Right ventricle myocardium superior (tissue), 1 donor: ENCODE results near the gene FAM180A. TPM values are rescaled to one million over a fixed set of nuclear protein-coding genes. Genes with fewer than 3 reads are reported as not detected.

Source experiments
- ATAC-seq: fragments of 200-7000 bp; cut with Tn5 transposase; one replicate; pipeline ENCODE4 v1.9.1; 2020; ENCODE audit warnings: mild to moderate bottlenecking; ENCODE audit not compliant: poor library complexity
- DNase-seq: peaks from one replicate; pipeline ENCODE4 v3.0.0-alpha.2; 2020
- intact Hi-C: fragments of 100-400 bp; cut with DNase I; formaldehyde crosslinking; loops from one replicate; pipeline ENCODE4 v1.11.2; 2022
- total RNA-seq: library from RNA; stranded (reverse); fragmentation: NEBNext Ultra II Directional; extraction: Animal tissue kit (Norgen Biotek cat#: 25700); gene quantifications from one replicate; pipeline ENCODE4 v1.2.1, GENCODE V29; 2021
- donor health status: DM: no; HTN: yes; CAD: no; lungs with severe emphysema.

FAM180A gene
- total RNA-seq, 1 donor from 2014 or later, result 5.9 TPM

DNA sequence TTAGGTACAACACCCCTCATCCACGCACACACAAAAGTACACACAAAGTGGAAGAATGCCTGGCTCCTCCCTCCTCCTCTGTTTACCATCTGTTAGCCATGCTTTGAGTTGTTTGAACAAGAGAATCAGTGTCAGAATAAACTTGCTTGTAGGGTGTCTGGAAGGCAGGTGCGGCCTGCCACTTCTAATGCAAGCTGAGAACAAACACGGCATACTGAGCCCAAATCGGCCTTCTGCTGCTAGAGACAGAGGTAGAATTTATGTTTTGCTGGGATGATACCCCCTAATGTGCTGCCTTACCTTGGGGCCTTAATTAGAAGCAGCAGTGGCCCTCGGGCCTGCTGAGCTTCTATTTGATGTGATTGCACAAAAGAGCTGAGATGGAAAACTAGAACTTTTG, 24.9 kb upstream of the FAM180A start:
- DNase-seq (no peak), ATAC-seq (no peak)
- intact Hi-C loops, result no loop called here

DNA sequence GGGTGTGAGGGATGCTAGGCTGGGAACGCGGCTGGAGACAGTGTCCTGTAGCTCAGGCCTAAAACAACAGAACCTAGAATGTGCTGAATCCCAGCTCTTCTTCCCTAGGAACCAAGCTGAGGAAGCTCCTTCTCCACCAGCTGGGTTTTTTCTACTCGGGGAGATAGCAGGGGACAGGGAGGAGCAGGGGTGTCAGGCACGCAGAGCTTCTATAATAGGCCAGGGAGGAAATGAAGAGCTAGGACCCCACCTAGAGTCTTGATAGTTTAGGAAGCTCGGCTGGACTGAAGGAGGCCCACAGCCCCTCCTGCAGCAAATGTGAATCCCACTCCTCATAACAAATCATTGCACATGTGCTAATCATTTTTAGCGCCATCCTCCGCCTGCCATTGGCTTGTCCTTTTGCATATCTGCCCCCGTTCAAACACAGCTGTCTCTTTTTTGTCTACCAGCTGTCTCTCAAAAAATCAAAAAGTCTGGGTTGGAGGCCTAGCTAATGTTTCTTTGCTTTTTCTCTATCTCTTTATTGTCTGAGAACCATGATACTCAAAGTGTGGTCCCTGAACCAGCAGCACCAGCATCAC, 24.1 kb upstream of the FAM180A start:
- intact Hi-C loops, result no loop called here
- no peak for ATAC-seq
- no peak for DNase-seq

DNA sequence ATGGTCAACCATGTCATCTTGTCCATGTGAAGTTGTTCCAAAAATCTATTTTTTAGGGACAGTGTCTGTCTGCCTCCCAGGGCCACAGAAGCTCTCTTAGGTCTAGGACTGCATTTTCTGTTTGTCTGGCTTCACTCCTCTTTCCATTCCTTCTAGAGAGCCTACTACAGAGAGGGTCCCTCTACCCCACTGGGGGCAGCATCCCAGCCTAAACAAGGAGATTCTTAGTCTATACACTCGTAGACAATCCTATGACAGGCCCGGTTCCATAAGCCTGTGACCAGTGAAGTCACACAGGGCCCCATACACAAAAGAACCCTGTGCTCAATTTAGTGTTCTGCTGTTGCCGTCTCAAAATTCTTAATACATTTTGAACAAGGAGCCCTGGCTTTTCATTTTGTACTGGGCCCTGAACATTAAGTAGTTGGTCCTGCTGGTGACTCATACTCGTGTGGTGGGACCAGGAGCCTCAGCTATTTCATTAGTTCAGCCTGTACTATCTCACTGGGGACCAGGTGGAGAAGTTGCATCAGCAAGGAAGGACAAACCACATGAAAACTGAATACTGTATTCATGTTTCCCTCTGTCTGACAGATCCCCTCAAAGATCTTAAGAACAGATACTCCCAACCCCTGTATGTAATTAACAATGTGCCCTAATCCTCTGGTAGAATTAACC, 23.5 kb upstream of the FAM180A start:
- intact Hi-C loops, result no loop called here
- no peak for DNase-seq
- no peak for ATAC-seq

DNA sequence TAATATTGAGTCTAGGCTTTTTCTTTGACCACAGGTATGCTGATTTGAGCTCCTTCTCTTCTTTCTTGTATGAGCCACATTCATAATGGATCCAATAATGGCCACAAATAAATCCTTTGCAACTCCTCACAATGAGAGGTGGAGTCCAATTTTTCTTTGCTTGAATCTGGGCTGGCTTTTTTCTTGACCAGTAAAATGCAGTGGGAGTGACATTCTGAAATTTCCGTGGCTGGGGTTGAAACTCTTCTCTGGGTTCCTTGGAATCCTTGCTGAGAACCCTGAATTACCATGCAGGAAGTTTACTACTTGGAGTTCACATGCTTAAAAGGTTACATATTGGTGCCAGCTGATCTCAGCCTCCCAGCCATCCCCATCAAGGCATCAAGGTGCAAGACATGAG, 22.4 kb upstream of the FAM180A start:
- ATAC-seq, result no peak
- intact Hi-C loops, result no loop called here
- DNase-seq, result no peak

DNA sequence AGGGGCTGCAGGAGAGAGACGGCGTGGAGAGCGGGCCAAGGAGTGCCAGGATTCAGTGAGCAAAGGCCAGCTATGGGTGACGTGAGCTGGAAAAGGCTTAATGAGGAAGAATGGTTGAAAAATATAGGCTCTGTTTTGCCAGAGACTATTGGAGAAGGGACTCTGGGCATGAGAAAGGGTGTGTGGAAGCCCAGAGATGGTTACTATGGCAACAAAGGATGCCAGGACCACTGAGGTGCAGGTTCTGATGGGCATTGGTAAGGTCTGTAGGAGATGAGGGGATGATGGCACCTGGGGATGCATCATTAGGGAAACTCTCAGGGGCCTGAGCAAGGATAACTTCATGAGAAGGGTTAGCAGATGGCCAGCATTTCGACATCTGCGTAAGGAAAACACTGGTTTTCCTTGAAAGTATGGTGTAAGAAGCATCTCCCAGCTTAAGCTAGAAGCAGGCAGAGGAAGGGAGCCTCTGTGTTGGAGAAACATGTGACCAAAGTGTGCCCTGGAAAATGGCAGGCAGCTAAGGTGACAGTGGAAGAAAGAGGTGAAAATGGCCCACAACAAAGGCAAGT, 21.6 kb upstream of the FAM180A start:
- DNase-seq (no peak), ATAC-seq (no peak)
- intact Hi-C loops, result no loop called here

DNA sequence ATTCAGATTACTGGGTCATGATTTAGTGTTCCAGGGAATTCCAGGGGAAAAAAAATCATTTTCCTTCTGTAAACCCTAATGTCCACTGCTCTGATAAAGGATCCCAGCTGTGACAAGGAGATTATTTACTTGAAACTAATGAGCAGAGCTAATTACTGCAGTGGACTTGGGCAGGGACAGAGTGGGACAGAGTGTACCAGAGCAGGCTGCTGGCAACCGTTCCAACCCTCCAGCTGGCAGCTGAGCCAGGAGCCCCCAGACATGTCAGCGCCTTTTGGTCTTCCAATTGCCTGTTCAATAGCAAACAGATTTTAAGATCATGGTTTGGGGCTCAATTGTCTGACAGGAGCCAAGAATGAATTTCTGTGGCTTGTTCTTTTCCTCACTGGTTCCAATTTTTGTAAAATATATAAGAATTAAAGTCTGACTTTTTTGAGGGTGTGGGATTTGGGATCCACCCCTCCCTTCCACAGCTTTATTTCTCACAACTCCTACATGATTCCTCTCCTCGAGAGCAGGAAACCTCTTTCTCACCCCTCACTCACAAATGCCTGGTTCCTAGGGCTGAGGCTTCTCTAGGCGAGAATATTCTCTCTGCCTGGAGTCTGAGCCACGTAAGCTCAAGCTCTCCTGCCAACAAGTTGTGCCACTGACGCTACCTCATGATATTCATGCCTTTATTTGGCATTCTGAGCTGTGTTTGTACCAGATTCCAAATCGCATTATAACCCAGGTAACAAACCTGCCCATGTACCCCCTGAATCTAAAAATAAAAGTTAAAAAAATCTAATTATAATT, 20.6 kb upstream of the FAM180A start:
- DNase-seq, result peak; percentile 81
- intact Hi-C loops, result no loop called here
- peak; percentile 91 for ATAC-seq

DNA sequence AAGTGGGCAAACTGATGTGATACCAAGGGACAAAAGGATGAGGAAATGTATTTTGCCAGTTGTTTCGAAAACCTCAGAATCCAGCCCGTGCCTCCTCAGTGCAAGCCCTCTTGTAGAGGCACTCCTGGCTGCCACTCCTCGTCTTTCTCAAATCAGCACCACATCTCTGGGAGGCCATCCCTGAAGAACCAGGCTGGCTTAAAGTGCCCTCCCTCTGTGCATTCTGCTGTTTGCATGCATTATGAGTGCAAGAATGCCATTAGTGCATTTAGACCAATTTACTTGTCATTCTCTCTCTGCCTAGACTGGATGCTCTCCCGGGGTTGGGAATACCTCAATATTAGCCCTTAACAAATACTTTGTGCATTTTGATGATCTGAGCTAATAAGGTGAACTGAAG, 19.9 kb upstream of the FAM180A start:
- intact Hi-C loops, result no loop called here
- DNase-seq (no peak), ATAC-seq (peak; percentile 28)

DNA sequence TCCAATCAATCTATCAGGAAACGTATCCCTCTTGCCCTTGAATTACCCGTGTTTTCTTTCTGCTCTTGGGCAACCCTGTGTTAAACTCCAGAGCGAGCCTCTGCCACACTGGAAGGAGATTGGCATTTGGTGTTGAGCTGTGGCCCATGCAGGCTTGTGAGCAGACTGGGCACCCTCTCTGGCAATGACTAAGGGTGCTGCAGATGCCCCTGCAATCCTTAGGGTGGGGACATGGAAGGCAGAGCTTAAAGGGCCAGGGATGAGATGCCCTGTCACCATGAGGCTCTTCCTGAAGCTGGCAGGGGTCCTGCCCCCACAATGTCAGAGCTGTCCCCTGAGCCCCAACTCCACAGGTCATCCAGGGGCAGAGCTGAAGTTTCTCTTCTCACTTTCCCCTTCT, 19.5 kb upstream of the FAM180A start:
- peak; percentile 51 for ATAC-seq
- intact Hi-C loops, result no loop called here
- no peak for DNase-seq

DNA sequence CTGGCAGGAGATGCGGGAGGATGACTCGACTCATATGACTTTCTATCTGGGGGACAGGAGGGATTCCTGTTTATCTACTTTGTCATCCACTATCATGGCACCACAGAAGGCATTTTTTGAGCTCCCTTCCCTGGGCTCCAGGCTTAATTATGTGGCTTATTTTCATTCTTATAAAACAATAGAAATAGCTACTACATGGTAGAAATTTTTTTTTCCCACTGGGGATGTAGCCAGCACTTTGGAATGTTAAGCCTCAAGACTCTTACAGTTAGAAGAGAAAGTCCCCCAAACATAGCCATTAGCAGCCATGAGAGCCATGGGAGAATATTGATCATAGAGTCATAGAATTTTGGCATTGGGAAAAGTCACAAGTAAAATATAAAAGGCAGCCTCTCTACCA, 14.6 kb upstream of the FAM180A start:
- ATAC-seq (no peak), DNase-seq (no peak)
- intact Hi-C loops, result no loop called here

DNA sequence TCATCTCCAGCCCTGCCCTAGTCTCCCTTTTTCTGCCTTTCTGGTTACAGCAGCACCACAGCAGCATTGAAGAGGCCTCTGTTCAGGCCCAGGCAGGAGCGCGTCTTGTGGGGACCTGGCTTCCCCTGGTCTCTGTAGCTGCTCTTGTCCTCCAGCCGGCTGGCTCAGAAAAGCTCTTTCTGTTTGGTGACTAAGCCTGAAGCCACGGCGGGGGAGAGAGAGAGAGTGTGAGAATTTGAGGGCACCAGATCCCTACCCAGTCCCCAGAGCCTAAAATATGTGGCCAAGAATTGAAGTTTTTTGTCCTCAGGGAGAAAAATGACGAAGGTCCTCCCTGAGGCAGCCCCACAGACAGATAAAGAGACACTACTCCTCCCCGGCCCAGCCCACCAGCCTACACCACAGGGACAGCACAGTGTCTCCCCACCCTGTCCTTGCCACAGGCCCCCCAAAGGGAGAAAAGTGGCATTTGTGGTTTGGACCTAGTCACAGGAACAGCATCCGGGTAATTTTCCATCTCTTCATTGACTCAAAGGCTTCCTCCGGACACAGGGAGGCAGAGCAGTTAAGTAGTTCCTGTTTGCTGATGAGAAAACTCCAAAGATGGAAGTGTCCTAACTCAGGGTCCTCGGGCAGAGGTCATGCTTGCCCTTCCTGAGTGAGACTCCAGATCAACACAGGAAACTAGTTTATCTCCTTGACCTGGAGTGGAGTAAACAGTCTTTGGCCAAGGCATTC, 13.3 kb upstream of the FAM180A start:
- intact Hi-C loops, result no loop called here
- ATAC-seq (no peak), DNase-seq (no peak)

DNA sequence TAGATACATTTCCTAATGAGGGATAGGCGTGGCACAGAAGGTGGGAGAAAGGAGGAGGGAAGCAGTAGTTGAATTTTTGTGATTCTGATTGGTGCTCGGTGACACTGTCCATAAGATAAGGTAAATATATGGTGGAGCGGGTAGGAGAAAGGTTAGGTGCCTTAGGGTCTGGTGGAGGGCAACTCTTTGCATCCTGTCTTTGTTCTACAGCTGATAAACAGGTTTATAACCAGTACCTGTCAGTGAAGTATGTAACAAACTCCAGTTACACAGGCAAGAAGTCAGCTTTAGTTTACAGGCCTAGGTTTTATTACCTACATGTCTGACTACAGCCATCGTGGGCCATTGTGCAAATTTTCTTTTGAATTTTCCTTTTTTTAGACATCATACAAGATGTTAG, 10.9 kb upstream of the FAM180A start:
- DNase-seq, result no peak
- no peak for ATAC-seq
- intact Hi-C loops, result no loop called here

DNA sequence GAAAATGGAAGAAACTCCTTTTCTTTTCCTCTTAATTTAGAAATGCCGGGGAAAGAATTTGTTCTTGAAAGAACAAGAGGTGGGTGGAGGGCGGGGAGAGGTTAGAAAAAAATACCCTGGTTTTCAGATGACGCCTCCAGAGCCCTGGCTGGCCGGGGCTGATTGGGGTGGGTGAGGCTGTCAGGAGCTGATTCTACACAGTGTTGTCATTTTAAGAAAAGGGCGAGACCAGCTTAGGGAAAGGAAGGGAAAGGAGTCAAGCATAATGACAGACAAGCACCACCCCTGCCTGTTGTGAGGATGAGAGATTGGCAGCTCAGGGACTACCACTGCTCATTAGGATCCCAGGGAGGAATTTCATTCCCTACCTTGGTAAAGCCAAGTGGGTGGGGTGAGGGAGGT, 9.9 kb upstream of the FAM180A start:
- DNase-seq (peak; percentile 52), ATAC-seq (peak; percentile 35)
- intact Hi-C loops, result no loop called here

DNA sequence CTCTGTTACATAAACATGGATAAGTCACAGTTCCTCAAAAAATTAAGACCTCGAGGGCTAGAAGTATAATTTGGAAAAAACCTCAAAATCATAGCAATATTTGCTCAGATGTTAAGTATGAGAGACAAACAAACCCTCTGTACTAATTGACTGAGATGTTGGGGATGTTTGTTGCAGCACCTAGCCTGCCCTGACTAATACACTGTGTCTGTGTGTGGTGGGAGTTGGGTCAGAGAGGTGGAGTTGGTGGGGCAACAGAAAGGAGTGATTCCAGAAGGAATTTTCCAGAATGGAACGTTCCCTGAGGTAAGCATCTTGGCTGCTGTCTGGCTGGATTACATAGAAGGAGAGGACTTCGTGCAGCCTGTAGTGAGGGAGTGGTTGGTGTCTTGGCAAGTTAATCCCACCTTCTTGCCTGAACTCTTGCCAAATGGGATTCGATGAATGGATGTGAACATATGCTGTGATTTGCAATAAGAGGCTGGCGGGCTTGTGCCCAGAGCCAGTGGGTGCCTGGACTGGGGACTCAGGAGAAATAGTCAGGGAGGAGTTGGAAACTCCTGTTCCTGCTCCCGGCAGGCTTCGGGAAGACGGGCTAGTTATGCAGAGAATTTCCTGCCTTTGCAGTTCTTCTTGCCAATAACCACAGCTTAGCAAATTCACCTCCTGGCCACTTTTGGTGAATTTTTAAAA, 9.3 kb upstream of the FAM180A start:
- intact Hi-C loops, result no loop called here
- DNase-seq (peak; percentile 56), ATAC-seq (peak; percentile 38)

DNA sequence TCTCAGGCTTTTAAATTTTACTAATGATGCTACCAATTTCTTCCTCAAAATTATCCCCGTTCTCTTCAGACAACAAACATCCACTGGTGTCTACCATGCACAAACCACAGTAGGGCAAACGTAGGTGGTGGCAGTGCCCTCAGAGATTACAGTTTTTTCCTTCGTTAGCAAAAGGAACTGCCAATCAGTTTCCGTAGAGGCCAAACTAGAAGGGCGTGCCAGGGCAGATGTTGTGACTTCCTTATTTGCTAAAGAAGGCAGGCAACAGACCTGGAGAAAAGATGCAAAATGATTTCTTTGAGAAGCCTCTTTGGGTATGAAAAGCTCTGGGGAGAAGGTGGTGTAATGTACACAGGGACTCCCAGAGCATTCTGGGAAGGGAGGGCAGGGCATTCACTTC, 7.6 kb upstream of the FAM180A start:
- no peak for ATAC-seq
- intact Hi-C loops, result no loop called here
- no peak for DNase-seq

DNA sequence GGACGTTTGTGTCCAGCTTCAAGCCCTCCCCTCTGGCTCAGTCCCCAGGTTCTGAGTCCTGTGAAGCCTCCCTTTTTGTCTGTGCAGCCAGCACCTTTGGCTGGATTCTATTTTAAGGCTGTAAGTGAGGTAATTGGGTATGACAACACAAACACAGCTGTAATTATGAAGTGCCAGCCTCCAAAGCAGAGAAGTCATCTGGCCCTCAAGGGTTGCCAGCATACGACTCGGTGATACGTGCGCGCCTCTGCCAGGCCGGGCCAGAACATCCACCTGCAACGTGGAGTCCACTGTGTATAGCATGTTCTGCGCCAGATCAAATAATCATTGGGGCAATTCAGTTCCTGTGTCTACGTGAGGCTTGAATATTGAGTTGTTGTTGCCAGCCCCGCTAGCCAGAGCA, 6.7 kb upstream of the FAM180A start:
- ATAC-seq, result peak; percentile 87
- peak; percentile 59 for DNase-seq
- intact Hi-C loops, result no loop called here

DNA sequence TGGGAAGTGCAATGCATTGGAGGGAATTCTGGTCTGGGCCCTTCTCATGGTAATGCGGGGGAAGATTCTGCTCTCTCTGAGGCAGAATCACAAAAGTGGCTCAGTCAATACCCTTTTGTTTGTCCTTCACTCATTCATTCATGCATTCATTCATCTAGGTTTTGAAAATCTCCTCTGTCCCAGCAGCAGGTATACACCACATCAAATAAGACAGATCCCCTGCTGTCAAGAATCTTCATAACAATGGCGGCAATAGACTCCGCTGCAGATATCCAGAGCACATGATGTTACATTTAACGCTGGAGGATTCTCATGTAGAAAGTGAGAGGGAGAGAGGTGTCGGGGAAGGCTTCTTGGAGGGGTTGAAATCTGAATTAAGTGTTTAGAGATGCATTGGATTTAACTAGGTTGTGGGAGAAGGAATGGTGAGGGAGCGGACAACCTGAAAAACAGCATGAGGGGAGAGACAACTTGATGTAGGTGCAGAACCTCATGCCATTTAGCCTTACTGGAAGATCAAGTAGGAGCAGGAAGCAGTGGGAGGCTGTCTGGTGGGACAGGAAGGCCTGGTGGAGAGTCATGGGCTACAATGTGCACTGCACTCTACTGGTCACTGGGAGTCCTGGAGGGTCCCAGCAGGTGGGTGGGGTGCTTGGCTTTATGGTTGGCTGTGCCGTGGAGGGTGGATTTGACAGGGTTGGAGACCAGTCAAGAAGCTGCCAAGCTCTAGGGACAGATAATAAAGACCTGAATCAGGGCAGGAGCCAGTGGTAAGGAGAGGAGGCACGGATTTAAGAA, 5.2 kb upstream of the FAM180A start:
- no peak for ATAC-seq
- intact Hi-C loops, result no loop called here
- DNase-seq, result no peak

DNA sequence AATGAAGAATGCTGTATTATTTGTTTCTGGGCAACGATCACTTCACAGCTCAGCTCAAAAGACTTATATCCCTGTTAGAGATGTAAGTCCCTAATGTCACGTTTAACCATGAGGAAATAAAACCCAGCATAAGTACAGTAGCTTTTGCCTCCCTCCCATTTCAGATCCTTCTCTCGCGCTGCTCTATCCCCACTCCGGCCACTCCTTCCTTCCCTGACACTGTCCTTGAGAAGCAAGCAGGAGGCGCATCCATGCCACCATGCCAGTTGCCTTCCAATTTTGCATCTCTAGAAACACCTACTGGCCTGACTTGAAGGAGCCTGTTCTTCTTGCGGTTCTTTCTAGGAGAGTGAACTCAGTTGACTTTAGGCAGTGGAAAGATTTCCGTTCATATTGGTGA, 1.2 kb downstream of the FAM180A start:
- ATAC-seq (no peak), DNase-seq (no peak)
- intact Hi-C loops, result no loop called here
